Fibroblast of lung (primary cell): ENCODE results near the gene PSMD11. TPM values are rescaled to one million over a fixed set of nuclear protein-coding genes. Genes with fewer than 3 reads are reported as not detected.
A peak's percentile ranks its signal among the peaks of the same experiment; 100 is the strongest.

ENCODE experiments used
- DNase-seq, 2 donors: peaks; one replicate each; pipeline versions ENCODE4 v3.0.0 to v3.0.0-alpha.2; 2010; ENCODE audit warnings: low read depth in 2 of 2
- H2AFZ ChIP-seq: 2 replicates; pipeline ENCODE4 v1.5.1; 2012; ENCODE audit warnings: low read length, control low read depth, inconsistent platforms
- H3K27ac ChIP-seq: 2 replicates; pipeline ENCODE4 v1.5.1; 2011; ENCODE audit warnings: low read length, control low read depth; ENCODE audit not compliant: insufficient read depth
- H3K27me3 ChIP-seq: 2 replicates; pipeline ENCODE4 v1.5.1; 2011; ENCODE audit warnings: mild to moderate bottlenecking, low read length; ENCODE audit not compliant: control insufficient read depth, insufficient read depth
- H3K36me3 ChIP-seq: 2 replicates; pipeline ENCODE4 v1.5.1; 2011; ENCODE audit warnings: low read length; ENCODE audit not compliant: control insufficient read depth, insufficient read depth
- H3K4me1 ChIP-seq: 2 replicates; pipeline ENCODE4 v1.5.1; 2011; ENCODE audit warnings: low read length; ENCODE audit not compliant: control insufficient read depth, insufficient read depth; ENCODE audit errors: extremely low read depth
- H3K4me2 ChIP-seq: 2 replicates; pipeline ENCODE4 v1.5.1; 2011; ENCODE audit warnings: low read length, control low read depth; ENCODE audit not compliant: insufficient read depth; ENCODE audit errors: extremely low read depth
- H3K4me3 ChIP-seq, 4 experiments: fragments of 200-600 bp in 1 of 4; sonication (generic) in 1 of 4; replicated peaks in 1 of 4; 2 replicates each; pipeline ENCODE4 v1.5.1; 2011 to 2016; ENCODE audit warnings: low read length in 4 of 4, low read depth in 3 of 4, mild to moderate bottlenecking in 3 of 4, control low read depth in 2 of 4, inconsistent platforms in 1 of 4, mixed read lengths in 1 of 4; ENCODE audit not compliant: insufficient read depth in 1 of 4; ENCODE audit errors: control extremely low read depth in 1 of 4
- H3K79me2 ChIP-seq: 2 replicates; pipeline ENCODE4 v1.5.1; 2012; ENCODE audit warnings: mild to moderate bottlenecking, low read length, inconsistent platforms; ENCODE audit not compliant: control insufficient read depth, insufficient read depth
- H3K9ac ChIP-seq: 2 replicates; pipeline ENCODE4 v1.5.1; 2011; ENCODE audit warnings: mild to moderate bottlenecking, low read length, control low read depth; ENCODE audit not compliant: insufficient read depth
- H3K9me3 ChIP-seq: 2 replicates; pipeline ENCODE4 v1.5.1; 2012; ENCODE audit warnings: low read depth, low read length; ENCODE audit not compliant: control insufficient read depth, insufficient read depth
- H4K20me1 ChIP-seq: 2 replicates; pipeline ENCODE4 v1.5.1; 2011; ENCODE audit warnings: low read length; ENCODE audit not compliant: control insufficient read depth, insufficient read depth; ENCODE audit errors: extremely low read depth
- EZH2 ChIP-seq: IDR thresholded peaks from 2 replicates; pipeline ENCODE4 v1.5.1; 2012; ENCODE audit warnings: low read length, control low read depth, mild to moderate bottlenecking; ENCODE audit errors: missing control alignments
- polyA plus RNA-seq, 2 donors: library from polyadenylated mRNA; depleted of rRNA in 1 of 2; stranded (reverse) in 1 of 2; unstranded in 1 of 2; fragments of >200 nt; gene quantifications; 2 replicates each; pipeline ENCODE4 v1.2.1, GENCODE V29; 2011 to 2012; ENCODE audit warnings: missing spikeins in 1 of 2
- total RNA-seq: library from RNA; depleted of rRNA; stranded (reverse); fragments of >200 nt; gene quantifications from 2 replicates; pipeline ENCODE4 v1.2.1, GENCODE V29; 2014
- TF ChIP-seq, protein P1 (sequence below), 2 donors: IDR thresholded peaks in 1 of 2; conservative IDR thresholded peaks in 1 of 2; 1 replicate in 1 of 2; 2 replicates in 1 of 2; pipeline ENCODE4 v1.5.1; 2011 to 2012; ENCODE audit warnings: low read length in 2 of 2, control low read depth in 1 of 2, inconsistent platforms in 1 of 2, low read depth in 1 of 2, mild to moderate bottlenecking in 1 of 2

PSMD11 gene
- total and polyA plus RNA-seq, 2 donors (not counting 1 experiment from before 2014, with no cell fraction given): 74.1 to 77.9 TPM

DNA sequence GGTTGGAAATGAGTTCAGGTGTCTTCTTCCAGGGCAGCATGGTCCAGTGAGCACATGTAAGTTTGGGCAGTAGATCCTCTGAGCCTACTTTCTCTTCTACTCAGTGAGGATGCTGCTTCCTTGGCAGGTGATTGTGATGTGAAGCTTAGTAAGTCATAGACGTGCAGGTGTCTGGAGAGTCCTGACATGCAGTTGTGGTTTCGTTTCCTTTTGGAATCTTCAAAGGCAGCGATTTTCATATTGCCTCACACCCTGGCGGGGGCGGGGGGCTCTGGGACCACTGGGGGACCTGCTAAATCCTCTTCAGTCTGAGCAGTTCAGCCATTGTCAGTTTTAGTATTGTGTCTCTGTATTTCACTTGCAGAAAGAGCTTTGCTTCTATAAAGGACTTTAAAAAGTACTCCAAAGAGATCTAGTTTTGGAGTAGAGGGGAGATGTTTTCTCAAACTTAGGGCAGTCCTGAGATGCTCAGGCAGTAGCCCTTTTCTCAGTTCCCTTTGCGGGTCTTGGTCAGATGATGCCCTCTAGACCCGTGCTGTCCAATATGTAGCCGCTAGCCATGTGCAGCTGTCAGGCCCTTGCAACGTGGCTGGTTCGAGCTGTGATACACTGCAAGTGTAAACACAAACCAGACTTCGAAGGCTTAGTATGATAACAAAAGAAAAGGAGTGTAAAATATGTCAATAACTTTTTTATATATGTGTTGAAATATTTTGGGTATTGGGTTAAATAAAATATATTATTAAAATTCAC is 38.4 kb downstream of the PSMD11 start:
- Histone ChIP-seq H3K4me1 (peaks cover 8% of the 10 kb centered on the region), H3K27me3 (no peaks in the 10 kb centered on the region), H4K20me1 (no peaks in the 10 kb centered on the region), H3K27ac (no peak overlapping the region), H3K9me3 (no peaks in the 10 kb centered on the region), H3K4me3 (no peak overlapping the region), H3K79me2 (no peaks in the 10 kb centered on the region), H3K4me2 (no peak overlapping the region), H3K9ac (no peak overlapping the region), H3K36me3 (peaks cover 20% of the 10 kb centered on the region), H2AFZ (no peak overlapping the region)
- TF ChIP-seq, protein P1, sequence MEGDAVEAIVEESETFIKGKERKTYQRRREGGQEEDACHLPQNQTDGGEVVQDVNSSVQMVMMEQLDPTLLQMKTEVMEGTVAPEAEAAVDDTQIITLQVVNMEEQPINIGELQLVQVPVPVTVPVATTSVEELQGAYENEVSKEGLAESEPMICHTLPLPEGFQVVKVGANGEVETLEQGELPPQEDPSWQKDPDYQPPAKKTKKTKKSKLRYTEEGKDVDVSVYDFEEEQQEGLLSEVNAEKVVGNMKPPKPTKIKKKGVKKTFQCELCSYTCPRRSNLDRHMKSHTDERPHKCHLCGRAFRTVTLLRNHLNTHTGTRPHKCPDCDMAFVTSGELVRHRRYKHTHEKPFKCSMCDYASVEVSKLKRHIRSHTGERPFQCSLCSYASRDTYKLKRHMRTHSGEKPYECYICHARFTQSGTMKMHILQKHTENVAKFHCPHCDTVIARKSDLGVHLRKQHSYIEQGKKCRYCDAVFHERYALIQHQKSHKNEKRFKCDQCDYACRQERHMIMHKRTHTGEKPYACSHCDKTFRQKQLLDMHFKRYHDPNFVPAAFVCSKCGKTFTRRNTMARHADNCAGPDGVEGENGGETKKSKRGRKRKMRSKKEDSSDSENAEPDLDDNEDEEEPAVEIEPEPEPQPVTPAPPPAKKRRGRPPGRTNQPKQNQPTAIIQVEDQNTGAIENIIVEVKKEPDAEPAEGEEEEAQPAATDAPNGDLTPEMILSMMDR (conservative IDR thresholded peaks at IDR 0.05 in 1 of 2, IDR thresholded peaks at IDR 0.05 in 1 of 2; ENCODE audit: low read depth in 1 of 2, low read length in 2 of 2): no peak
- no peak for TF ChIP-seq EZH2
- DNase-seq: no peak

DNA sequence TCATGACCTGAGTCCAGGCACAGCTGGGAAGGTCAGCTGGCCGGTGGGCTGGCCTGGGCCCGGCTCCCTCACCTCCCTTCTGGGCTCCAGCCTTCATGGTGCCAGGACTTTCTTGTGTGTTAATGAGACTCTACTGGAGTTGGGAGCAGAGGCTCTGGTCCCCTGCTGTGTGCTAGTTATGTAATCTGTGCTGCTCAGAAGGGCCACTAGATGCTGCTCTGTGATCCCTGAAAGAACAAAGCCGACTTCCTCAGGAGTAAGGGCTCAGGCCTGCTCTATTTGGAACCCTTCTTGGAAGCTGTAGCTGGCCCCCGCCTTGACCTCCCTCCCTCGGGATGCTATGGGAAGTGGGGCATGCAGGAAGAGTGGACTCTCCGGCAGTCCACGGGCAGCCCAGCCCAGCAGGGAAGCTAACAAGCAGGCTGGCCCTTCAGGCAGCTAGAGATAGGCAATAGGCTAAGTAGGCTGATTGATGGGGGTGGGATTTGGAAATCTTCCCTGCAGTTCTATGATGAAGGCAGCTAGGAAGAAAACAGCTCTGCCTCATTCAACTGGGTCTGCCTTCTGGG is 39.2 kb downstream of the PSMD11 start:
- peak; percentile 67 to 77 for DNase-seq
- H4K20me1 ChIP-seq: no peaks in the 10 kb centered on the region
- H3K9me3 ChIP-seq: no peaks in the 10 kb centered on the region
- H3K4me2 ChIP-seq: no peak overlapping the region
- no peak overlapping the region for H3K4me3 ChIP-seq
- peaks cover 8% of the 10 kb centered on the region for H3K4me1 ChIP-seq
- H3K79me2 ChIP-seq: no peaks in the 10 kb centered on the region
- no peak overlapping the region for H3K9ac ChIP-seq
- H3K27ac ChIP-seq: no peak overlapping the region
- peaks cover 17% of the 10 kb centered on the region for H3K36me3 ChIP-seq
- TF ChIP-seq EZH2: no peak
- TF ChIP-seq, protein P1 (conservative IDR thresholded peaks at IDR 0.05 in 1 of 2, IDR thresholded peaks at IDR 0.05 in 1 of 2; ENCODE audit: low read depth in 1 of 2, low read length in 2 of 2): peak; percentile 72 to 75
- no peaks in the 10 kb centered on the region for H3K27me3 ChIP-seq
- no peak overlapping the region for H2AFZ ChIP-seq

DNA sequence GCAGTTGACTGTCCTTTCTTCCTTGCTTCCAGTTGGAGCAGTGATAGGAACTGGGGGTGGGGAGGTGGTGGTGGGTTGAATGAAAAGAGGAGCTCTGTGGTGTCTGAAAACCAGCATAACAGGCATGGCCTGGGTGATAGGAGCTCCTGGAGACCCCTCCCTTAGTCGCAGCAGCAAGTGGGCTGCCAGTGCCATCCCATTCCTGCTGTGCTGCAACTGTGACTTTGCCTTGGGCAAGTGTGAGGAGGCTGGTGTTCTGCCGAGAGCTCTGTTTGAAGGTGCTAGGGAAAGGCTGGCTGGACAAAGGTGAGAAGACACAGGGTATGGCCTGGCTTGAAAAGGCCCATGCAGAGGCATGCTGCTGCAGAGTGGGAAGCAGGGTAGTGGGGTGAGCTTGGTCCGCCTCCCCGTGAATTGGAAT is 39.7 kb downstream of the PSMD11 start:
- DNase-seq: no peak
- Histone ChIP-seq H3K27me3 (no peaks in the 10 kb centered on the region), H3K9ac (no peak overlapping the region), H3K36me3 (peaks cover 17% of the 10 kb centered on the region), H3K27ac (no peak overlapping the region), H3K4me2 (no peak overlapping the region), H4K20me1 (no peaks in the 10 kb centered on the region), H3K79me2 (no peaks in the 10 kb centered on the region), H2AFZ (no peak overlapping the region), H3K4me3 (no peak overlapping the region), H3K4me1 (peaks cover 8% of the 10 kb centered on the region), H3K9me3 (no peaks in the 10 kb centered on the region)
- TF ChIP-seq, protein P1 (conservative IDR thresholded peaks at IDR 0.05 in 1 of 2, IDR thresholded peaks at IDR 0.05 in 1 of 2; ENCODE audit: low read depth in 1 of 2, low read length in 2 of 2): no peak
- no peak for TF ChIP-seq EZH2
